Esophagus (tissue), 2 donors: ENCODE measurements around the gene NKAIN4. TPM values are rescaled to one million over a fixed set of nuclear protein-coding genes. Genes with fewer than 3 reads are reported as not detected.

Experiments used
- H3K27ac ChIP-seq, 2 donors: one replicate each; pipeline ENCODE4 v1.5.1; 2013; ENCODE audit warnings: low read depth in 2 of 2, mild to moderate bottlenecking in 2 of 2, inconsistent platforms in 1 of 2, low read length in 1 of 2, moderate library complexity in 1 of 2
- H3K27me3 ChIP-seq, 2 donors: one replicate each; pipeline ENCODE4 v1.6.1; 2013; ENCODE audit warnings: low read length in 2 of 2, control low read depth in 1 of 2, mild to moderate bottlenecking in 1 of 2; ENCODE audit not compliant: insufficient read depth in 2 of 2, control insufficient read depth in 1 of 2
- H3K36me3 ChIP-seq, 2 donors: one replicate each; pipeline ENCODE4 v1.6.1; 2013; ENCODE audit warnings: low read length in 1 of 2; ENCODE audit not compliant: control insufficient read depth in 2 of 2, insufficient read depth in 2 of 2
- H3K4me1 ChIP-seq, 2 donors: one replicate each; pipeline ENCODE4 v1.6.1; 2013; ENCODE audit warnings: low read length in 1 of 2; ENCODE audit not compliant: control insufficient read depth in 2 of 2, insufficient read depth in 2 of 2
- H3K4me3 ChIP-seq, 2 donors: one replicate each; pipeline ENCODE4 v1.5.1; 2013; ENCODE audit warnings: low read length in 2 of 2, mild to moderate bottlenecking in 2 of 2, low read depth in 1 of 2, moderate library complexity in 1 of 2
- H3K9me3 ChIP-seq, 2 donors: one replicate each; pipeline ENCODE4 v1.6.1; 2013; ENCODE audit warnings: mild to moderate bottlenecking in 2 of 2, low read depth in 1 of 2, low read length in 1 of 2, moderate library complexity in 1 of 2; ENCODE audit not compliant: control insufficient read depth in 2 of 2, insufficient read depth in 1 of 2
- WGBS, 2 donors: extraction: QIAGEN DNeasy Blood & Tissue Kit; methylation state at CpG; one replicate each; pipeline ENCODE4 v1.1.7; 2013; 5-methylcytosine and 5-hydroxymethylcytosine counted together
- polyA plus RNA-seq, 2 donors: library from polyadenylated mRNA; stranded (reverse); fragments of 200-250 nt; gene quantifications; one replicate each; pipeline ENCODE4 v1.2.3, GENCODE V29; 2013
- donor health status: healthy with polysubstance abuse.
- donor health status: Bipolar disorder and iron deficiency.

Gene NKAIN4
- polyA plus RNA-seq, 2 donors, result not detected

DNA sequence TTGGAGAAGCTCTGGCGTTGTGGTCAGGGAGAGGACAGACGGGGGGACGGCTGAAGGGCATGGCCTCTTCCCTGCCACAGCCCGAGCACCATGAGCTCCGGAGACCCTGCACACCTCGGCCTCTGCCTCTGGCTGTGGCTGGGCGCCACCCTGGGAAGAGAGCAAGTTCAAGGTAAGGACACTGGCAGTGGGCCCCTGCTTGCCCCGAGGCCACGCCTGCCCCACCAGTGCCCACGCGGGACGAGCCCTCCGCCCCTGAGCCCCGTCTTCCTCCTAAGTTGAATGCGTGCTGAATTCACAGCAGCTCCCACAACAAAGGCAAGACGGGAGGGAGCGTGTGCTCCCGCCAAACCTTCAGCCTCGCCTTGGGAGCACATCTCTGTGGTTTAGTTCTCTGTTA, 40.8 kb upstream of the NKAIN4 start:
- H3K9me3 ChIP-seq, result no peaks in the 10 kb centered on the region
- no peaks in the 10 kb centered on the region for H3K36me3 ChIP-seq
- no peak overlapping the region for H3K4me3 ChIP-seq
- no peaks in the 10 kb centered on the region for H3K27me3 ChIP-seq
- WGBS, 2 donors, result 27 to 28% methylated on average over 18 to 19 of the region's 19 CpGs
- peaks cover 0 to 2% of the 10 kb centered on the region in 2 donors for H3K4me1 ChIP-seq
- no peak overlapping the region for H3K27ac ChIP-seq

GRCh38 chr20:63294536-63294900, 40.3 kb upstream of the NKAIN4 start:
- WGBS, 2 donors, result 80 to 84% methylated on average over 12 of the region's 12 CpGs
- Histone ChIP-seq H3K27me3 (no peaks in the 10 kb centered on the region), H3K36me3 (no peaks in the 10 kb centered on the region), H3K27ac (no peak overlapping the region), H3K9me3 (no peaks in the 10 kb centered on the region), H3K4me3 (no peak overlapping the region), H3K4me1 (peaks cover 0 to 2% of the 10 kb centered on the region in 2 donors)

DNA sequence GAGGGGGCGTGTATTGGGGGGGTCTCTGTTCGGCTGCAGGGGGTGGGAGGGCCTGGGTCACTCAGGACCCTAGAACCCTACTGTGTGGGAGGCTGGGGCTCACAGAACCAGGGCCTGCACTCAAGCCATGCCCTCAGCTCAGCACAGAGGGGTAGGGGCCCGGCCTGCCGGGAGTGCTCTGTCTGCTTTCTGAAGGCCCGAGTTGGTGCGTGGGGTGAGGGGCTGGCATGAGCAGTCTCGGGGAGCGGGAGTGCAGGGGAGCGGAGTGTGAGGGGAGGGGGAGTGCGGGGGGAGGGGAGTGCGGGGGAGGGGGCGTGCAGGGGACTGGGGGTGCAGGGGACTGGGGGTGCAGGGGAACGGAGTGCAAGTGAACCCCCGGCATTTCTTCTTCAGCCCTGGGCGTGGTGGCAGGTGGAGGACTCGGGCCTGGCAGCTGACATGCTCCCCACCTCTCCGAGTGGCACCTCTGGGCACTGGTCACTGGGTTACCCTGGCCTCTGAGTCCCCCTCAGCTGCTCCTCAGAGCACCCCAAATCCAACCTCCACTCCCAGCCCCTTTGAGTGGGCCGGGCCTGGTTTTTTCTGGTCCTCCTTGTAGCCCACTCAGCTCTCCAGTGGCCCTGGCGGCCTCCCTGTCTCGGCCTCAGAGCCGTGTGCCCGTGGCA, 39.7 kb upstream of the NKAIN4 start:
- H3K9me3 ChIP-seq, result no peaks in the 10 kb centered on the region
- H3K4me1 ChIP-seq, result peaks cover 0 to 2% of the 10 kb centered on the region in 2 donors
- H3K27me3 ChIP-seq, result no peaks in the 10 kb centered on the region
- no peak overlapping the region for H3K27ac ChIP-seq
- H3K4me3 ChIP-seq, result no peak overlapping the region
- H3K36me3 ChIP-seq, result peaks cover 0 to 4% of the 10 kb centered on the region in 2 donors
- 51 to 60% methylated on average over 16 to 20 of the region's 22 CpGs for WGBS, 2 donors

DNA sequence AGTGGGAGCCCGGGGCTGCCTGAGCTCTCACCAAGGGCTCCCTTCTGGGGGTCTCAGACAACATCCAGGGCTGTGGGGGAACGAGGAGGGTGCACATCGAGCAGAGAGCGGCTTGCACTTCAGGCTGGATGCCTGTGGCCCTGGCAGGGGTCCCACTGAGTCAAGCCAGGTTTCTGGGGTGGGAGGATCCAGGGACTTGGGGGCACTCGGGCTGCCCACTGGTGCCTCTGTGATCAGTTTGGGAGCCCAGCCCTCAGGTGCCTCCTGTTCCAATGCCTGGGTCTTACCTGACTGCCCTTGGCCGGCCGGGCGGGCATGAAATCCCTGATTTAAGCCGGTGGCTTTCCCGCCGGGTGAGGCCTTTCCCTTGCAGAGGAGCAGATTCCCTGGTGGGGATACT, 39.2 kb upstream of the NKAIN4 start:
- H3K4me1 ChIP-seq, result peaks cover 0 to 2% of the 10 kb centered on the region in 2 donors
- peaks cover 0 to 10% of the 10 kb centered on the region in 2 donors for H3K36me3 ChIP-seq
- no peaks in the 10 kb centered on the region for H3K9me3 ChIP-seq
- WGBS, 2 donors, result 50 to 54% methylated on average over 11 of the region's 11 CpGs
- H3K4me3 ChIP-seq, result no peak overlapping the region
- no peaks in the 10 kb centered on the region for H3K27me3 ChIP-seq
- H3K27ac ChIP-seq, result no peak overlapping the region

DNA sequence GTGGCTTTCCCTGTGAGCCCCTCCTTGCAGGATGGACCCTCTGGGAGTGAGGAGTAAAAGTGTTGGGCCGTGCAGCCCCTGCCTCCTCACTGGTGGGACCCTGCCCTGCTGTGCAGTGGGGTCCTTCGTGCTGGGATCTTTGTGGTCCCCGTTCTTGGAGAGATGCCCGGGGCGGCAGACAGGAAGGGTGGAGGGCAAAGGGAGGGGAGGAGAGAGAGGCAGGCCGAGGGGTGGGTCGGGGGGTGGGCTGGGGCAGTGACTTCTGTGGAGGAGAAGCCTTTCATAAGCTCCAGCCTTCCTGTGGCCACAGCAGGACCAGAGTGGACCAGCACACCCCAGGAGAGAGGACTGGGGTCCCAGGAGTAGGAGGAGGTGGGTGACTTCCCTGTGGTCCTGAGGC, 38.6 kb upstream of the NKAIN4 start, which contains the start of gene COL20A1:
COL20A1 (plus strand) TSS at position 283 of the 400 bp plus-strand sequence. CDS start 1,922 bp downstream, outside the sequence.
- WGBS, 2 donors, result 31 to 36% methylated on average over 7 of the region's 7 CpGs
- no peak within 1 kb of the TSS for H3K27ac ChIP-seq
- H3K36me3 ChIP-seq, result peaks cover 0 to 15% of the 10 kb centered on the region in 2 donors
- H3K9me3 ChIP-seq, result no peaks in the 10 kb centered on the region
- H3K4me3 ChIP-seq, result no peak within 1 kb of the TSS
- H3K27me3 ChIP-seq, result no peaks in the 10 kb centered on the region
- peaks cover 0 to 2% of the 10 kb centered on the region in 2 donors for H3K4me1 ChIP-seq

- no peaks in the 10 kb centered on the region for H3K27me3 ChIP-seq
- 65 to 75% methylated on average over 16 of the region's 16 CpGs for WGBS, 2 donors
- H3K9me3 ChIP-seq, result no peaks in the 10 kb centered on the region
- H3K4me3 ChIP-seq, result no peak overlapping the region
- H3K4me1 ChIP-seq, result peaks cover 0 to 2% of the 10 kb centered on the region in 2 donors
- H3K36me3 ChIP-seq, result peaks cover 0 to 20% of the 10 kb centered on the region in 2 donors
- H3K27ac ChIP-seq, result no peak overlapping the region
Observed at GRCh38 chr20:63292292-63292701, 38.0 kb upstream of the NKAIN4 start.

- Histone ChIP-seq H3K9me3 (no peaks in the 10 kb centered on the region), H3K27ac (no peak overlapping the region), H3K4me1 (peaks cover 0 to 2% of the 10 kb centered on the region in 2 donors), H3K27me3 (no peaks in the 10 kb centered on the region), H3K36me3 (peaks cover 0 to 21% of the 10 kb centered on the region in 2 donors), H3K4me3 (no peak overlapping the region)
- 73 to 75% methylated on average over 10 of the region's 10 CpGs for WGBS, 2 donors
Observed at GRCh38 chr20:63291811-63292210, 37.5 kb upstream of the NKAIN4 start.

GRCh38 chr20:63290677-63291472, 36.6 kb upstream of the NKAIN4 start:
- H3K27me3 ChIP-seq, result no peaks in the 10 kb centered on the region
- peaks cover 0 to 28% of the 10 kb centered on the region in 2 donors for H3K36me3 ChIP-seq
- no peaks in the 10 kb centered on the region for H3K9me3 ChIP-seq
- WGBS, 2 donors, result 28 to 33% methylated on average over 26 of the region's 26 CpGs
- no peak overlapping the region for H3K27ac ChIP-seq
- H3K4me1 ChIP-seq, result peaks cover 0 to 2% of the 10 kb centered on the region in 2 donors
- H3K4me3 ChIP-seq, result no peak overlapping the region

DNA sequence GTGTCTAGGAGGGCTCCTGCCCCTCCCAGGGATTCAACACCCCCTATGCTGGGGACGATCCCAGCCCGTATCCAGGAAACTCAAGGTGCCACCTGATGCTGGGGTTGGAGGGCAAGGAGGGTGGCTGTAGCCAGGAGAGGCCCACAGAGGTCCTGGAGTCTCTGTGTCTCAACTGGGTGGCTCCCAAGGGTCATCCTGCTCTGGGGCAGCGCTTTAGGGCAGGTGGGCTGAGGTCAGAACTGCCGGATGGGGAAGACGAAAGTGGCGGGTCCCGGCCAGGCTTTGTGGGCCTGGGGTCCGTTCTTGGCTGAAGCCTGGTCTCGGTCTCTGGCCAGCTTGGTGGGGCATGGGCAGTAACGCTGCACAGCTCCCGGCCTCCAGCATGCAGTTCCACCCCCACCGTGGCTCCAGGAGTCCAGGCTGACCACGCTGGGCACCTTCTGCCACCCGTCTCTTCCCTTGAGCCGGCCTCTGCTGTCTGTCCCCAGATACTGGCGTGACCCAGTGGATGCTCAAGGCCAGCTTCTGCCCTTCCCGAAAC, 35.9 kb upstream of the NKAIN4 start:
- no peaks in the 10 kb centered on the region for H3K9me3 ChIP-seq
- WGBS, 2 donors, result 79 to 82% methylated on average over 16 to 17 of the region's 17 CpGs
- H3K4me3 ChIP-seq, result no peak overlapping the region
- peaks cover 4 to 33% of the 10 kb centered on the region in 2 donors for H3K36me3 ChIP-seq
- no peaks in the 10 kb centered on the region for H3K27me3 ChIP-seq
- no peak overlapping the region for H3K27ac ChIP-seq
- peaks cover 0 to 2% of the 10 kb centered on the region in 2 donors for H3K4me1 ChIP-seq
